GM21423 (cell line): ENCODE measurements around the gene MLIP.
"Not testable (repeated sequence)": the region's sequence is repeated elsewhere in the genome, so short reads cannot be mapped to it uniquely, and the experiment has no call there.

Experiments
- ATAC-seq: cut with Tn5 transposase; IDR thresholded peaks from one replicate; pipeline ENCODE4 v1.9.1; 2021; ENCODE audit warnings: mild to moderate bottlenecking, moderate library complexity; ENCODE audit not compliant: unreplicated experiment

Gene MLIP

GRCh38 chr6:54111341-54112045 is at the start of gene MLIP:
Gene MLIP (plus strand): TSS chr6:54111443. CDS start chr6:54111480, 37 bp downstream.
- no peak for ATAC-seq

GRCh38 chr6:54063228-54063539 is 48.1 kb upstream of the MLIP start:
- no peak for ATAC-seq

- ATAC-seq: no peak
Measured at GRCh38 chr6:54068694-54069093, 42.5 kb upstream of the MLIP start.

- no peak for ATAC-seq
Measured at GRCh38 chr6:54070025-54070424, 41.2 kb upstream of the MLIP start.

GRCh38 chr6:54071821-54072340 is 39.4 kb upstream of the MLIP start:
- ATAC-seq: no peak

- no peak for ATAC-seq
Measured at GRCh38 chr6:54072635-54073313, 38.5 kb upstream of the MLIP start.

GRCh38 chr6:54073487-54073886 is 37.8 kb upstream of the MLIP start:
- ATAC-seq: no peak

- no peak for ATAC-seq
Measured at GRCh38 chr6:54074109-54074508, 37.1 kb upstream of the MLIP start.

GRCh38 chr6:54074578-54075195 is 36.6 kb upstream of the MLIP start:
- ATAC-seq: no peak

- no peak for ATAC-seq
Measured at GRCh38 chr6:54076159-54076789, 35.0 kb upstream of the MLIP start.

GRCh38 chr6:54081499-54081898 is 29.7 kb upstream of the MLIP start:
- ATAC-seq: not testable (repeated sequence)

GRCh38 chr6:54083287-54083686 is 28.0 kb upstream of the MLIP start:
- ATAC-seq: no peak

- ATAC-seq: no peak
Measured at GRCh38 chr6:54084231-54084630, 27.0 kb upstream of the MLIP start.

- ATAC-seq: no peak
Measured at GRCh38 chr6:54085047-54085446, 26.2 kb upstream of the MLIP start.

GRCh38 chr6:54085541-54085940 is 25.7 kb upstream of the MLIP start:
- ATAC-seq: no peak

GRCh38 chr6:54086439-54086838 is 24.8 kb upstream of the MLIP start:
- no peak for ATAC-seq

- no peak for ATAC-seq
Measured at GRCh38 chr6:54087721-54088120, 23.5 kb upstream of the MLIP start.

GRCh38 chr6:54093326-54093948 is 17.8 kb upstream of the MLIP start:
- no peak for ATAC-seq

GRCh38 chr6:54094293-54094692 is 16.9 kb upstream of the MLIP start:
- no peak for ATAC-seq

GRCh38 chr6:54094786-54095185 is 16.5 kb upstream of the MLIP start:
- no peak for ATAC-seq

- no peak for ATAC-seq
Measured at GRCh38 chr6:54095723-54096122, 15.5 kb upstream of the MLIP start.
